GM12878 (cell line): Measurements from ENCODE around the gene PPP1R7. TPM values are rescaled to one million over a fixed set of nuclear protein-coding genes. Genes with fewer than 3 reads are reported as not detected.

ENCODE experiments used
- ATAC-seq: fragments of 200-7000 bp; cut with Tn5 transposase; 3 replicates; pipeline ENCODE4 v1.9.1; 2020; ENCODE audit warnings: mild to moderate bottlenecking, moderate library complexity
- BruUV-seq: library from RNA; stranded (reverse); fragments of 400-500 nt; replicated peaks from 2 replicates; lab custom pipeline; 2021; lab: Mats Ljungman, UMichigan
- CTCF ChIA-PET: fragments of 300-600 bp; sonication (Branson Sonifier 250); formaldehyde crosslinking; extraction: SDS; loops from one replicate; lab custom pipeline; 2021; ENCODE audit warnings: inconsistent platforms; lab: Yijun Ruan, JAX
- POLR2A ChIA-PET: fragments of 350-600 bp; formaldehyde crosslinking; extraction: SDS; loops from one replicate; lab custom pipeline; 2021; ENCODE audit warnings: inconsistent platforms; lab: Charles Lee
- RAD21 ChIA-PET: fragments of 300-600 bp; sonication (Branson Sonifier 250); formaldehyde crosslinking; loops from one replicate; lab custom pipeline; 2023; ENCODE audit warnings: antibody characterized with exemption; ENCODE audit not compliant: unreplicated experiment; lab: Charles Lee
- SMC1A ChIA-PET: fragments of 300-600 bp; sonication (Branson Sonifier 250); formaldehyde crosslinking; loops from one replicate; lab custom pipeline; 2023; ENCODE audit not compliant: unreplicated experiment, uncharacterized antibody; lab: Charles Lee
- DNase-seq: peaks from one replicate; pipeline ENCODE4 v3.0.0-alpha.2; 2011; ENCODE audit warnings: low read depth, low spot score
- FAIRE-seq: peaks from 3 replicates; lab custom pipeline; 2011; peaks lifted over from hg19 to GRCh38; lab: Jason Lieb, UNC
- H2AFZ ChIP-seq: 2 replicates; pipeline ENCODE4 v1.6.0; 2011; ENCODE audit warnings: low read depth, low read length, control low read depth; ENCODE audit not compliant: control insufficient read depth
- H3K27ac ChIP-seq: 2 replicates; pipeline ENCODE4 v1.5.1; 2011; ENCODE audit warnings: control low read depth; ENCODE audit not compliant: control insufficient read depth, insufficient read depth
- H3K27me3 ChIP-seq, 2 experiments: replicated peaks in 1 of 2; 2 replicates each; pipeline versions ENCODE4 v1.6.0 to v1.6.1; 2011; ENCODE audit warnings: low read length in 1 of 2; ENCODE audit not compliant: control insufficient read depth in 2 of 2, insufficient read depth in 2 of 2
- H3K36me3 ChIP-seq, 2 experiments: 2 replicates each; pipeline ENCODE4 v1.5.1; 2011; ENCODE audit warnings: low read length in 1 of 2; ENCODE audit not compliant: control insufficient read depth in 2 of 2, insufficient read depth in 2 of 2
- H3K4me1 ChIP-seq: 2 replicates; pipeline ENCODE4 v1.6.1; 2011; ENCODE audit warnings: mild to moderate bottlenecking, low read length, moderate library complexity, mixed read lengths; ENCODE audit not compliant: control insufficient read depth, insufficient read depth
- H3K4me2 ChIP-seq: 2 replicates; pipeline ENCODE4 v1.6.0; 2011; ENCODE audit warnings: control low read depth; ENCODE audit not compliant: control insufficient read depth, insufficient read depth
- H3K4me3 ChIP-seq: fragments of 200-600 bp; sonication (generic); 2 replicates; pipeline ENCODE4 v1.5.1; 2016
- H3K79me2 ChIP-seq: 2 replicates; pipeline ENCODE4 v1.6.0; 2011; ENCODE audit warnings: low read length; ENCODE audit not compliant: control insufficient read depth, insufficient read depth
- H3K9ac ChIP-seq: 2 replicates; pipeline ENCODE4 v1.8.0; 2011; ENCODE audit warnings: low read length, control low read depth, mixed read lengths; ENCODE audit not compliant: control insufficient read depth, insufficient read depth
- H3K9me3 ChIP-seq: replicated peaks from 3 replicates; pipeline ENCODE4 v1.5.1; 2011; ENCODE audit warnings: mild to moderate bottlenecking, low read length; ENCODE audit not compliant: control insufficient read depth, insufficient read depth
- H4K20me1 ChIP-seq: 2 replicates; pipeline ENCODE4 v1.6.0; 2011; ENCODE audit not compliant: control insufficient read depth, insufficient read depth
- BACH1 ChIP-seq: fragments of 450-650 bp; IDR thresholded peaks from 2 replicates; pipeline ENCODE4 v1.6.1; 2017; ENCODE audit warnings: mild to moderate bottlenecking, borderline replicate concordance
- BCLAF1 ChIP-seq: fragments of 450-650 bp; IDR thresholded peaks from 2 replicates; pipeline ENCODE4 v1.6.1; 2017; ENCODE audit warnings: antibody characterized with exemption, mild to moderate bottlenecking, moderate library complexity
- CHD1 ChIP-seq: IDR thresholded peaks from 2 replicates; pipeline ENCODE4 v1.6.1; 2012; ENCODE audit warnings: low read depth, low read length, improper control_type of control experiment
- DPF2 ChIP-seq: fragments of 450-650 bp; IDR thresholded peaks from 2 replicates; pipeline ENCODE4 v1.6.1; 2017; ENCODE audit warnings: mild to moderate bottlenecking
- FOXK2 ChIP-seq: fragments of 450-650 bp; IDR thresholded peaks from 2 replicates; pipeline ENCODE4 v1.6.1; 2017; ENCODE audit warnings: mild to moderate bottlenecking, moderate library complexity
- GABPA ChIP-seq: IDR thresholded peaks from 2 replicates; pipeline ENCODE4 v1.6.1; 2014; ENCODE audit warnings: antibody characterized with exemption, low read depth, mild to moderate bottlenecking, inconsistent platforms
- MXI1 ChIP-seq: fragments of 150-350 bp; IDR thresholded peaks from 2 replicates; pipeline ENCODE4 v1.6.1; 2011; ENCODE audit warnings: low read depth, mild to moderate bottlenecking, inconsistent platforms, low read length, improper control_type of control experiment
- POLR2AphosphoS5 ChIP-seq: IDR thresholded peaks from 2 replicates; pipeline ENCODE4 v1.6.1; 2011; ENCODE audit warnings: mild to moderate bottlenecking, low read length, inconsistent platforms
- RB1 ChIP-seq: fragments of 450-650 bp; formaldehyde crosslinking; IDR thresholded peaks from 2 replicates; pipeline ENCODE4 v1.6.1; 2017; ENCODE audit warnings: mild to moderate bottlenecking, borderline replicate concordance
- SREBF1 ChIP-seq: IDR thresholded peaks from 2 replicates; pipeline ENCODE4 v1.6.1; 2012; ENCODE audit warnings: mild to moderate bottlenecking, low read length
- STAT3 ChIP-seq: IDR thresholded peaks from 2 replicates; pipeline ENCODE4 v1.6.1; 2011; ENCODE audit warnings: low read depth, low read length, improper control_type of control experiment
- TARDBP ChIP-seq: IDR thresholded peaks from 2 replicates; pipeline ENCODE4 v1.6.1; 2016; ENCODE audit warnings: borderline replicate concordance
- TBL1XR1 ChIP-seq: IDR thresholded peaks from 2 replicates; pipeline ENCODE4 v1.6.1; 2012; ENCODE audit warnings: low read depth, low read length, improper control_type of control experiment
- TCF7 ChIP-seq: IDR thresholded peaks from 2 replicates; pipeline ENCODE4 v1.6.1; 2014; ENCODE audit warnings: antibody characterized with exemption, borderline replicate concordance
- USF1 ChIP-seq: IDR thresholded peaks from 2 replicates; pipeline ENCODE4 v1.6.1; 2011; ENCODE audit warnings: borderline replicate concordance, low read depth, mild to moderate bottlenecking, moderate library complexity, mixed read lengths, low read length; ENCODE audit not compliant: insufficient read depth; ENCODE audit errors: extremely low read length
- ZBTB33 ChIP-seq: fragments of 450-650 bp; IDR thresholded peaks from 2 replicates; pipeline ENCODE4 v1.6.1; 2017; ENCODE audit warnings: mild to moderate bottlenecking
- ZBTB4 ChIP-seq: fragments of 450-650 bp; formaldehyde crosslinking; IDR thresholded peaks from 2 replicates; pipeline ENCODE4 v1.4.0; 2022; ENCODE audit warnings: mild to moderate bottlenecking, moderate library complexity
- ZNF274 ChIP-seq: IDR thresholded peaks from one replicate; pipeline ENCODE4 v1.8.0; 2011; ENCODE audit not compliant: insufficient read length, insufficient read depth
- WGBS: methylation state at CpG from one replicate; pipeline ENCODE4 v1.1.6; 2016; ENCODE audit warnings: low lambda C conversion rate; ENCODE audit not compliant: insufficient replicate concordance, insufficient coverage; ENCODE audit errors: missing lambda C conversion rate; 5-methylcytosine and 5-hydroxymethylcytosine counted together
- in situ Hi-C: fragments of 300-500 bp; cut with MboI; formaldehyde crosslinking; loops from 9 replicates; pipeline ENCODE4 v1.14.3; 2018; ENCODE audit warnings: mixed read lengths
- intact Hi-C: fragments of 100-400 bp; cut with micrococcal nuclease; formaldehyde crosslinking; loops from one replicate; pipeline ENCODE4 v1.14.2; 2022; ENCODE audit not compliant: unreplicated experiment
- polyA plus RNA-seq, 11 experiments: library from polyadenylated mRNA; depleted of rRNA in 4 of 11; unstranded in 6 of 11; stranded (reverse) in 5 of 11; fragments of >200 nt; fragmentation: Nextera tagmentation in 4 of 11; fragmentation: Illumina TruSeq in 1 of 11; extraction: Ambion mirVana in 4 of 11; extraction: Trizol in 1 of 11; gene quantifications; 1 replicate in 1 of 11; 2 replicates in 10 of 11; pipeline versions ENCODE4 v1.2.1 to v1.2.3, GENCODE V29; 2011 to 2016; ENCODE audit warnings: inconsistent platforms in 2 of 11, missing spikeins in 2 of 11, low read depth in 1 of 11
- total RNA-seq, 4 experiments: library from RNA; depleted of rRNA in 3 of 4; stranded (reverse); fragments of >200 nt in 3 of 4; fragmentation: Illumina TruSeq in 1 of 4; extraction: Trizol in 1 of 4; gene quantifications; 2 replicates each; pipeline versions ENCODE4 v1.2.1 to v1.2.3, GENCODE V29; 2013 to 2021

PPP1R7 gene
- total and polyA plus RNA-seq, 10 of the 15 experiments (the other 5 are each of a cell fraction or from before 2014, with no cell fraction given), result 78.5 to 174 (median 93.7) TPM

- ChIA-PET SMC1A (no interaction called here), CTCF (no interaction called here)
- in situ Hi-C loops, result no loop called here
Measured at GRCh38 chr2:241185961-241186360, 35.7 kb downstream of the PPP1R7 start.

More at GRCh38 chr2:241185961-241186360, 35.7 kb downstream of the PPP1R7 start:
- Histone ChIP-seq H3K27me3 (no peaks in the 10 kb centered on the region), H3K4me3 (no peak overlapping the region), H3K36me3 (no peaks in the 10 kb centered on the region; a peak in 1 of 4 replicates), H3K27ac (no peak overlapping the region), H4K20me1 (no peaks in the 10 kb centered on the region), H3K4me1 (no peaks in the 10 kb centered on the region), H3K4me2 (no peak overlapping the region), H3K9ac (no peak overlapping the region), H3K79me2 (no peaks in the 10 kb centered on the region), H3K9me3 (no peaks in the 10 kb centered on the region), H2AFZ (no peak overlapping the region)
- no TSS peak for BruUV-seq
- intact Hi-C loops, result no loop called here
- ATAC-seq (no peak), DNase-seq (no peak), FAIRE-seq (no peak)
- 90% methylated on average over 11 of the region's 11 CpGs for WGBS
- POLR2A ChIA-PET, result no interaction called here
- RAD21 ChIA-PET, result no interaction called here
- TF ChIP-seq TCF7, result no peak
- TF ChIP-seq SREBF1, result no peak
- TF ChIP-seq DPF2, result no peak
- no peak for TF ChIP-seq POLR2AphosphoS5
- no peak for TF ChIP-seq BCLAF1
- TF ChIP-seq TBL1XR1, result no peak
- TF ChIP-seq CHD1, result no peak
- TF ChIP-seq GABPA, result no peak
- no peak for TF ChIP-seq RB1
- no peak for TF ChIP-seq ZBTB33
- no peak for TF ChIP-seq ZNF274
- no peak for TF ChIP-seq FOXK2
- no peak for TF ChIP-seq USF1
- no peak for TF ChIP-seq BACH1
- TF ChIP-seq TARDBP, result no peak
- no peak for TF ChIP-seq STAT3
- no peak for TF ChIP-seq MXI1
- TF ChIP-seq ZBTB4 (CRISPR knock-in tag), result no peak
